Nucleus accumbens (tissue), 56 donors: Measurements from ENCODE around the gene LCE3B.
A peak's percentile ranks its signal among the peaks of the same experiment; 100 is the strongest.
"Not testable (repeated sequence)": the region's sequence is repeated elsewhere in the genome, so short reads cannot be mapped to it uniquely, and the experiment has no call there.

Experiments used
- DNase-seq, 56 donors: peaks; one replicate each; lab custom pipeline; 2025; lab: John Stamatoyannopoulos, UW

Gene LCE3B

GRCh38 chr1:152613511-152613910 is at the start of gene LCE3B:
LCE3B (plus strand) TSS chr1:152613811; CDS start chr1:152613811, 0 bp downstream.
- DNase-seq, result no peak

GRCh38 chr1:152565115-152565514 is 48.5 kb upstream of the LCE3B start:
- DNase-seq, result no peak

DNA sequence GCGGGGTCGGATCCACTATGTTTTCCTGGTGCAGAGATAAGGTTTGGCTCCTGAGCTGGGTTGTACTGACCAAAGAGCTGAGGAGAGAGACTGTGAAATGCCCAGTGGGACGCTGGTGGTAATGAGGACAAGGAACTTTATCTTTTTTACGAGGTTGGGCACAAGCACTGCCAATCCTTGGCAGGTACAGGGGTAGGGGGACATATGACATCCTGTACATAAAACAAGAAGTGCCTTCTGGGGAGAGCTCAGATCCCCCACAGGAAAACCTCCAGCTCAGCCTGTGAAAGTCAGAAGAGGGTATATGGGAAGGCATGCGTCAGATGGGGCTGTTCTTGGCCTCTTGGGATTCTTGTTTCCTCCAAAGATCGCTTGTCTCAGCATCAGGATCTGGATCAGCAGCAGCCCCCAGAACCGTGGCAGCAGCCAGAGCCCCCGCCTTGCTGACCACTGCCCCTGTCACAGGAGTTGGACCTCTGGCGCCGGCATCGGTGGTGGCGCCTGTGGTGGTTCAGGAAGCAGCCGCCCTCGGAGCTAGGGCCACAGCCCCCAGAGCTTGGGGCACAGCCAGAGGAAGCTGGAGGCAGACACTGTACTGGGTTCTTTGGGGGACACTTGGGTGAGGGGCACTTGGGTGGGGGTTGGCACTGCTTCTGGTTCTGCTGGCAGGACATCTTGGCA is 47.9 kb upstream of the LCE3B start:
- no peak for DNase-seq

- no peak for DNase-seq
These were observed 46.9 kb upstream of the LCE3B start, which contains the start of gene LCE3E for GRCh38 chr1:152566681-152567080. LCE3E (minus strand) TSS chr1:152566780; CDS start chr1:152566208, 572 bp downstream.

DNA sequence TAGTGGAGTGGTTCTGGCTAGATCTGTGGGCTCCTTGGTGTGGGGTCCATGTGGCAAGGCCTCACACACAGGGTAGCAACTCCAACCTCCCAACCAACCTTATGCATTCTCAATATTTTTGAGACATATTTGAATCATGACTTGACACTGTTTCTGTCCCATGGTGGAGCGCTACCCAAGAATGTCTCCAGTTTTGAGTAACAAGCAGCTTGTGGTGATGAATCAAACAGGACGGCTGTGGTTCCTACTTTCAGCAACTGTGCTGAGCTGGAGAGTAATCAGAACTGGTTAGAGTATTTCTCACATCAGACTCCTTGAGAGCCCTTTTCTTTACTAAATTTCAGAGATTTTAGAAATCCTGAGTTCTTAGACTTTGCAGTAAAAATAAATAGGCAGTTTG is 36.4 kb upstream of the LCE3B start:
- DNase-seq, result no peak

GRCh38 chr1:152579526-152579925 is 34.1 kb upstream of the LCE3B start:
- DNase-seq, result not testable (repeated sequence)

GRCh38 chr1:152580433-152580832 is 33.2 kb upstream of the LCE3B start, which contains the start of gene LCE3D:
LCE3D (minus strand) TSS chr1:152580516; CDS start chr1:152579936, 580 bp downstream.
- no peak for DNase-seq

DNA sequence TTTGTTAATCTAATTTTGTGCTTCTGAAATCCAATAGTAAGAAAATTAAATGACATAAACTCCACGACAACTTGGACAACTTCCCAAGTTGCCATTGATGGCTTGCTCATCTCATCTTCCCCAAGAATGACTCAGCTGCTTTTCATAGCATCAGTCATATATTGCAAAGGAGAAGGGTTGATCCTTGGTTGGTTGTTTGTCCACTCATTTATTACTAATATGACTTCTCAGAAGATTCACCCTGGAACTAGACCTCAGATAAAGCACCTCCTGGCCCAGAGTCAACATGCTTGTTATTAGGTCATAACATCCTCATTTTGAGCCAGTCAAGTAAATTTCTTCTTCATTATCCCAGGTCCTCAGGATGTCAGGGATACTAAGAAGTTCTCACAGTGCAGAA is 31.0 kb upstream of the LCE3B start:
- DNase-seq, result no peak

GRCh38 chr1:152585586-152585985 is 28.0 kb upstream of the LCE3B start:
- DNase-seq, result no peak

GRCh38 chr1:152596986-152597385 is 16.6 kb upstream of the LCE3B start:
- no peak for DNase-seq

DNA sequence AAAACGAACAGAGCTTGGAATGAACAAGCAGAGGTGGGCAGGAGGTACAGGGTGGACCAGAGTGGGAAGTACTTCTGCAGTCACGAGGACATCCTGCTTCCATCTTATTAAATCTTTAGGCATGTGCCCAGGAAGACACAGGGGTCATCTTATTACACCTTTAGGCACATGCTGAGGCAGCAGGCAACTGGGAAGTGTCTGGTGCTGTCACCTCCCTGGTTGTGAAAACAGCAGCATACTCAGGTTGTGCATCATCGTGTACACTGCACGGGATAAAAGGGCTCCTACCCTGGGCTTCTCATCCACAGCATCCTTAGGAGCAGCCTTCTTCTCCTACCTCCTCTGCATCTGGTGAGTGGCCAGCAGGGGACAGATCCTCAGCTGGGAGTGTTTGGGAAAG is 13.7 kb upstream of the LCE3B start, which contains the start of gene LCE3C:
TSS of gene LCE3C (plus strand) at position 301 of the 400 bp plus-strand sequence. CDS start 498 bp downstream, outside the sequence.
- DNase-seq, result no peak

DNA sequence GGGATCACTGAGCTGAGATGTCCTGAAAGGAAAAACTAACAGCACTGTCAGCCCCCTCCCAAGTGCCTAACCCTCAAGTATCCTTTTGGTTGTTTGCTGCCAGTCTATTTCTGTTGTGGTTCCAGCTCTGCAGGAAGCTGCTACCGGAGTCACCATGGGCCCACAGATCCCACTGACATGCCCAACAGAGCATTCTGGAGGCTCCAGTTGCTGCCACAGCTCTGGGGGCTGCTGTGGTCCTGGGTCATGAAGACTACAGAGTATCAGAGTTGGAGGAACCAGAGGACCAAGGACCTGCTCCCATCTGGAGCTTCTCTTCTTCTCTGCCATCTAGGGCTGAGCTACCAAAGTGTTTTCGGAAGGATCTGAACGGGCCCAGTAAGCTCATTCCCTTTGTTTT is 8.4 kb downstream of the LCE3B start:
- DNase-seq, result no peak

DNA sequence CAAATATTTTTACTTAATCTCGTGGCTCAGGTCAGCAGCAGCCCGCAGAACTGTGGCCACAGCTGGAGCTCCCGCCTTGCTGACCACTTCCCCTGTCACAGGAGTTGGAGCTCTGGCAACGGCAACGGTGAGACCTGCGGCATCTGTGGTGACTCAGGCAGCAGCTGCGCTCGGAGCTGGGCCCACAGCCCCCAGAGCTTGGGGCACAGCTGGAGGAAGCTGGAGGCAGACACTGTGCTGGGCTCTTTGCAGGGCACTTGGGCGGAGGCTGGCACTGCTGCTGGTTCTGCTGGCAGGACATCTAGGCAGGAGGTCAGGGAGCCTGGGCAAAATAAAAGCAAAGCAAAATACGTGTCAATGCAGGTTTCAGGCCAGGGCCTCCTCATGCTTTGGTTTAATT is 9.2 kb downstream of the LCE3B start, which contains the start of gene LCE3A:
TSS of gene LCE3A (minus strand) at position 301 of the 400 bp plus-strand sequence. CDS start at position 301, 0 bp downstream.
- DNase-seq, result no peak

DNA sequence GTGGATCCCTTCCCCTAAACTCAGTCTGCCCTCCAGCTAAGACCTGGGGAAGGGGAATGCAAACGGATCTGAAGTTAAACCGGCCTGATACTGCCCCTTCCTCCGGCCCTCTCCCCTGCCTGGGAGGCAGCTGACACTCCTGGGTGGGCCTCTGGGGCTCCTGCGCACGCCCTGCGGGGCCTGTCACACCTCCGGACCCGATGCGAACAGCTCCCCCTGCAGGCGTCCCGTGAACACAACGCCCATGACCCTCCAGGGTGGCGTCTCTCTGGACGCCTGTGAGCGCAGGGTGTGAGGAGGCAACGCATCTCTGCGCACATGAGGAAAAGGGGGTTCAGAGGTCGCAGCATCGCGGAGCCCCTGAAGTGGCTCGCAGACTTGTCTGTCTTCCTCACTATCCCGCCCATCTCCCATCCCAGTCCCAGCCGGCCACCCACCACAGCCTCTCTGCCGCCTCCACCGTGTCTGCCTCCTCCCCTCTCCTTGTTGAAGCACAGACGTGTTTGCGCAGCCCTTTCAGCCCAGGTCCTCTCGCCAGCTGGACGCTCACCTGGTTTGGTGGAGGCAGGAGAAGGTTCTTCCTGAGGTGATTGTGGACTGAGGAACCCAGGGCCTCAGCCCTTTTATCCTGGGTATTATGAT is 9.7 kb downstream of the LCE3B start:
- no peak for DNase-seq

DNA sequence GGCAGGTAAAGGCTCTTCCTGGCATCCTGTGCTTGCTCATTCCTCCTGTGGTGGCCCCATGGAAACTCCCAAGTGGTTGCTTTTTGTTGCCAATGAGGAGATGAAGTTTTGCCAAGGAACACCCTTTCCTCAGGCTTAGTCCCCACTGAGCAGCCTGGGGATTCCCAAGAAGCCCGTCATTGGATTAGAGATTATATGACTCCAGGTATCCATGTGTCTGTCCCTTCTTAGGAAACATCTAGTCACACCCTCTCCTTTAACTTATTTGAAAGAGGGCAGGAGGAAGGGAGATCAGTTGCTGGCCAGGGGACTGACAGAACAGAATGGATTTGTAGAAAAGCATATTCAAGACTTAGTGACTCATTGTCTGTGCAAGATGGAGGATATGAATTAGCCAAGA is 13.1 kb downstream of the LCE3B start:
- DNase-seq, result no peak

GRCh38 chr1:152630596-152630995 is 17.0 kb downstream of the LCE3B start:
- no peak for DNase-seq

GRCh38 chr1:152640351-152640750 is 26.7 kb downstream of the LCE3B start:
- DNase-seq, result no peak

DNA sequence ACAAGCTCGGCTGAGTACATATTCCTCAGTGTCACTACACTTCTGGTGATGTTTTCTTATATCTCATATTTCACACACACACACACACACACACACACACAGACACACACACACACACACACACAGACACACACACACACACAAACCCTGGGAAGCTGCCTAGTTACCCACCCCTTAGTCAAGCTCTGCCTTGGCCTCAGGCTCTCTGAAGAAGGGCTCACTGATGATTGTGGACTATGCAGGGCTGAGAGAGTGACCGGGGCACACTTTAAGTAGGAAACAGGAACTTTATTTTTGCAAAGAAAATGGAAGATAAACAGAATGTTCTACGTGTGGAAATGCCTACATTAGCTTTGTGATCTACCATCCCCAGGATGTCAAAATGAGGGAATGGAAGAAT is 30.3 kb downstream of the LCE3B start:
- DNase-seq, result no peak

DNA sequence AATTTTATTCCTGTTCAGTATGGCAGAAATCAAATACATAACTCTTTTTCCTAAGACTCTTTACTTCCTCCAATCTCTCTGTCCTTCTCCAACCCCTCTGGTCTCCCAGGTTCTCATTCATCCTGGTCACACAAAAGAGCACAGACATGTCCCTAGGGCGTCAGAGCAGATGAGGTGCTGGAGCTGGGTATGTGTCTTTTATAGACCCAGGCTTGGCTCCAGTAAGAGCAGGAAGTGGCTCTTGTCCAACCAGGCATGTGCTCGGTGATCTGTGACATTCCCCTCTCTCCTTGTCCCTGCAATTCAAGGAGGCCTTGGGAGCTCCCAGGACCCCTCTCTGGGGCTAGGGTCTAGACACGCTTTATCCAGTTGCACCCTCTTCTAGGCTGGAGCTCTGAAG is 31.5 kb downstream of the LCE3B start:
- no peak for DNase-seq

DNA sequence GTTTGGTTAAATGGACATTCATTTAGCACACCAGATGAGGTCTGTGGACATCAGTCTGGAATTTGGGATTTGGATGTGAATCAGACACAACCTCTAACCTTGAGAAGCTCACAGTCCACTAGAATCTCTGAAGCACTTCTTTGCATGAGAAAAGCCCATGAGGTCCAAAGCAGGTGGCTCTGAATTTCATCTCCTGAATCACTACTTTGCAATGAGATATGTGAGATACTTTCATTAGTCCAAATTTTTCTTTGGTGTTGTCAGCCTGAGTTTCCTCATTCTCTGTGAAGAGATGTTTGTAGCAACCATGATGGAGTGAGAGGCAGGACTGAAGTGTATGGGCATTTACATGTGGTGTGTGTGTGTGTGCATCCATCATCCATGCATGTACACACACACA is 33.0 kb downstream of the LCE3B start:
- DNase-seq, result no peak

DNA sequence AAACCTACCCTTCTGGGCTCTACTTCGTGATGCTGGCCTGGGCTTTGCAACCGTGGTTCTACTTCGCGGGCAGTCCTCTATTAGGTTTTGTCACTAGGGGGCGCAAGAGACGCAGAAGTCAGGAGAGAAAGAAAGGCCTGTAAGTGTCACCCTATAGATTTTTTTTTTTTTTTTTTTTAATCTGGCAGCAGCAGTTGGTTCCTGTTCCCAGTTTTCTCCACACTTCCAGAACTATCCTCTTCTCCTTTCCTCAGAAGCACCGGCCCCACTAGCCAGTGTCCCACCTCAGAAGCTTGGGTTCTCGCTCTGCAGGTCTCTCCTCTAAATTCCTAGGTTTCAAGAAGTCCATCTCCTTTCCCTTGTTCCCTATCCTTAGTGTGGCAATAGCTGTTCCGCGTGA is 40.5 kb downstream of the LCE3B start:
- peak in 27 of 56 donors; percentile 0 to 35 (median 4) for DNase-seq

GRCh38 chr1:152656459-152656858 is 42.8 kb downstream of the LCE3B start:
- no peak for DNase-seq
